ENCODE measurements around the gene GYPB. TPM values are rescaled to one million over a fixed set of nuclear protein-coding genes. Genes with fewer than 3 reads are reported as not detected.

GYPB gene
- total RNA-seq = not detected in 2 replicates

GRCh38 chr4:144019277-144019676 is at the start of gene GYPB:
Gene GYPB (minus strand): TSS chr4:144019380. CDS start chr4:144019287, 93 bp downstream.

Other genes with a start within 250 kb of the GYPB start
- gene GYPE, start 113.8 kb downstream of the GYPB start, total RNA-seq = 0.16 and 0.44 TPM in 2 replicates
- gene GYPA, start 121.3 kb upstream of the GYPB start, total RNA-seq = not detected in 2 replicates